HCT116 (cell line): Measurements from ENCODE around the gene MAPKAP1.

Experiments
- EGR1 ChIP-seq: IDR thresholded peaks from 2 replicates; pipeline ENCODE4 v1.6.1; 2012; ENCODE audit warnings: low read depth
- EZH2 ChIP-seq: fragments of 200-600 bp; sonication (generic); IDR thresholded peaks from 2 replicates; pipeline ENCODE4 v1.6.1; 2017; ENCODE audit warnings: antibody characterized with exemption, mixed run types
- POLR2A ChIP-seq: IDR thresholded peaks from 2 replicates; pipeline ENCODE4 v1.7.0; 2011; ENCODE audit warnings: borderline replicate concordance; ENCODE audit not compliant: insufficient read depth, insufficient read length; ENCODE audit errors: extremely low read depth
- POLR2AphosphoS5 ChIP-seq: IDR thresholded peaks from 2 replicates; pipeline ENCODE4 v1.6.1; 2011; ENCODE audit warnings: mild to moderate bottlenecking, low read depth, low read length, moderate library complexity
- ZNF274 ChIP-seq: fragments of 200-500 bp; sonication (Bioruptor generic); IDR thresholded peaks from 2 replicates; pipeline ENCODE4 v1.6.1; 2014; ENCODE audit warnings: mild to moderate bottlenecking, low read depth, low read length, inconsistent platforms
- TF ChIP-seq, protein P1 (sequence below), 3 experiments: fragments of 200-600 bp in 1 of 3; sonication (generic) in 1 of 3; IDR thresholded peaks in 2 of 3; conservative IDR thresholded peaks in 1 of 3; 2 replicates each; pipeline ENCODE4 v1.5.1; 2012 to 2017; ENCODE audit warnings: low read depth in 2 of 3, low read length in 2 of 3, antibody characterized with exemption in 1 of 3, borderline replicate concordance in 1 of 3, control low read depth in 1 of 3, mild to moderate bottlenecking in 1 of 3, mixed read lengths in 1 of 3, mixed run types in 1 of 3, moderate library complexity in 1 of 3; ENCODE audit not compliant: insufficient read depth in 1 of 3

DNA sequence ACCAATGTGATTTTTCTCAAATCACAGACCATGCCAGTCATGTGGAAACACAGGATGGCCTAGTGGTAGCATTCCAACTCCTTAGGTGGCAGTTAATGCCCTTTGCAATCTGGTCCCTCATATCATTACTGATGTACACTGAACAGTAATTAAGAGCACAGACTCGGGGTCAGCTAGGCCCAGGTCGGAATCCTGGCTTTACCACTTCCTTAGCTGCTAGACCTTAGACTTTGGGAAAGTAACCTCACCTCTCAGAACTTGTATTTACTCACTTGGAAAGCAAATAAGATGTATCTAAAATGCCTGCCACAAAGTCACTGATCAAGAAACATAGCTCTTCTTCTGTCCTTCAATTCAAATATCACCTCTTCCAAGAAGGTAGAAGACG, 112.8 kb downstream of the MAPKAP1 start:
- TF ChIP-seq EZH2 (no peak), POLR2A (no peak), ZNF274 (no peak), POLR2AphosphoS5 (no peak), EGR1 (no peak)
- TF ChIP-seq, protein P1, sequence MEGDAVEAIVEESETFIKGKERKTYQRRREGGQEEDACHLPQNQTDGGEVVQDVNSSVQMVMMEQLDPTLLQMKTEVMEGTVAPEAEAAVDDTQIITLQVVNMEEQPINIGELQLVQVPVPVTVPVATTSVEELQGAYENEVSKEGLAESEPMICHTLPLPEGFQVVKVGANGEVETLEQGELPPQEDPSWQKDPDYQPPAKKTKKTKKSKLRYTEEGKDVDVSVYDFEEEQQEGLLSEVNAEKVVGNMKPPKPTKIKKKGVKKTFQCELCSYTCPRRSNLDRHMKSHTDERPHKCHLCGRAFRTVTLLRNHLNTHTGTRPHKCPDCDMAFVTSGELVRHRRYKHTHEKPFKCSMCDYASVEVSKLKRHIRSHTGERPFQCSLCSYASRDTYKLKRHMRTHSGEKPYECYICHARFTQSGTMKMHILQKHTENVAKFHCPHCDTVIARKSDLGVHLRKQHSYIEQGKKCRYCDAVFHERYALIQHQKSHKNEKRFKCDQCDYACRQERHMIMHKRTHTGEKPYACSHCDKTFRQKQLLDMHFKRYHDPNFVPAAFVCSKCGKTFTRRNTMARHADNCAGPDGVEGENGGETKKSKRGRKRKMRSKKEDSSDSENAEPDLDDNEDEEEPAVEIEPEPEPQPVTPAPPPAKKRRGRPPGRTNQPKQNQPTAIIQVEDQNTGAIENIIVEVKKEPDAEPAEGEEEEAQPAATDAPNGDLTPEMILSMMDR (IDR thresholded peaks at IDR 0.05 in 2 of 3, conservative IDR thresholded peaks at IDR 0.05 in 1 of 3; ENCODE audit: borderline replicate concordance in 1 of 3, insufficient read depth in 1 of 3, low read depth in 2 of 3, low read length in 2 of 3) = no peak
